Measurements from ENCODE around the gene MT1E.

Gene MT1E

GRCh38 chr16:56647641-56648431 is 22.3 kb downstream of the MT1E start (continued):
- TF ChIP-seq ZNF302 (tag by site-specific recombination; IDR thresholded peaks at IDR 0.05; ENCODE audit: low read depth): no peak
- no peak for TF ChIP-seq ZNF639 (tag by site-specific recombination; IDR thresholded peaks at IDR 0.05)
- no peak for TF ChIP-seq ZNF132 (tag by site-specific recombination; IDR thresholded peaks at IDR 0.05; ENCODE audit: borderline replicate concordance)
- TF ChIP-seq ZNF211 (tag by site-specific recombination; IDR thresholded peaks at IDR 0.05; ENCODE audit: low read depth): no peak
- TF ChIP-seq ZNF24 (tag by site-specific recombination; IDR thresholded peaks at IDR 0.05): no peak
- TF ChIP-seq ZFP41 (tag by site-specific recombination; IDR thresholded peaks at IDR 0.05; ENCODE audit: borderline replicate concordance): no peak
- TF ChIP-seq ZBTB6 (tag by site-specific recombination; IDR thresholded peaks at IDR 0.05): no peak
- no peak for TF ChIP-seq PRDM6 (tag by site-specific recombination; IDR thresholded peaks at IDR 0.05)

GRCh38 chr16:56649271-56649670 is 23.7 kb downstream of the MT1E start:
- Histone ChIP-seq H3K27ac (ENCODE audit: extremely low read depth, low read depth, low read length) (no peak overlapping the region), H3K36me3 (ENCODE audit: control insufficient read depth in 2 of 2, insufficient read depth in 1 of 2, low read length in 2 of 2) (no peaks in the 10 kb centered on the region), H3K4me3 (ENCODE audit: low read depth, low read length) (no peak overlapping the region), H3K9me3 (ENCODE audit: control insufficient read depth, insufficient read depth, low read depth, low read length) (no peaks in the 10 kb centered on the region), H3K4me1 (ENCODE audit: control insufficient read depth, insufficient read depth, low read length) (no peaks in the 10 kb centered on the region)
- ChIA-PET POLR2A (no interaction called here), CTCF (interaction anchor here (0.6 to 1.4 kb wide), 5 partner anchors 11 to 135 kb away, joined by 3 to 5 read pairs (median 4); partner anchors contain the start of gene MT1A)
- TF ChIP-seq ZNF624 (tag by site-specific recombination; IDR thresholded peaks at IDR 0.05) (no peak), ZNF513 (tag by site-specific recombination; IDR thresholded peaks at IDR 0.05) (no peak), ZNF585B (tag by site-specific recombination; IDR thresholded peaks at IDR 0.05) (no peak), ZNF747 (tag by site-specific recombination; IDR thresholded peaks at IDR 0.05) (no peak), ZNF707 (tag by site-specific recombination; IDR thresholded peaks at IDR 0.05) (no peak), ZNF677 (tag by site-specific recombination; IDR thresholded peaks at IDR 0.05) (no peak), ZNF629 (tag by site-specific recombination; IDR thresholded peaks at IDR 0.05) (no peak)

GRCh38 chr16:56649820-56650219 is 24.2 kb downstream of the MT1E start:
- no peaks in the 10 kb centered on the region for H3K36me3 ChIP-seq (ENCODE audit: control insufficient read depth in 2 of 2, insufficient read depth in 1 of 2, low read length in 2 of 2)
- H3K27ac ChIP-seq (ENCODE audit: extremely low read depth, low read depth, low read length): no peak overlapping the region
- H3K4me3 ChIP-seq (ENCODE audit: low read depth, low read length): no peak overlapping the region
- ChIA-PET CTCF (interaction anchor here (0.6 to 1.4 kb wide), 6 partner anchors 12 to 1382 kb away, joined by 3 to 5 read pairs (median 4); partner anchors contain the start of gene MT1A), POLR2A (no interaction called here)
- no peaks in the 10 kb centered on the region for H3K4me1 ChIP-seq (ENCODE audit: control insufficient read depth, insufficient read depth, low read length)
- H3K9me3 ChIP-seq (ENCODE audit: control insufficient read depth, insufficient read depth, low read depth, low read length): no peaks in the 10 kb centered on the region
- TF ChIP-seq ZNF280C (tag by site-specific recombination; IDR thresholded peaks at IDR 0.05) (no peak), ZNF223 (tag by site-specific recombination; IDR thresholded peaks at IDR 0.05) (no peak), SP7 (tag by site-specific recombination; IDR thresholded peaks at IDR 0.05) (peak; percentile 45), HOXD13 (CRISPR knock-in tag; IDR thresholded peaks at IDR 0.05; ENCODE audit: borderline replicate concordance) (no peak), REST (tag by site-specific recombination; IDR thresholded peaks at IDR 0.05) (no peak)

Measured in HEK293 (cell line).